Chondrocyte (in vitro differentiated cells): Measurements from ENCODE around the gene CARD19. TPM values are rescaled to one million over a fixed set of nuclear protein-coding genes. Genes with fewer than 3 reads are reported as not detected.

Source experiments
- DNase-seq: peaks from one replicate; pipeline ENCODE4 v3.0.0; 2021; ENCODE audit warnings: mixed read lengths, low spot score
- H3K27ac Mint-ChIP-seq: one replicate; pipeline ENCODE4 v1.8.0; 2021; ENCODE audit warnings: mild to moderate bottlenecking, moderate library complexity, mixed read lengths; ENCODE audit not compliant: unreplicated experiment
- H3K27me3 Mint-ChIP-seq: 2 replicates; pipeline ENCODE4 v1.8.0; 2021; ENCODE audit warnings: low read depth, mixed read lengths
- H3K36me3 Mint-ChIP-seq: 2 replicates; pipeline ENCODE4 v1.8.0; 2021; ENCODE audit warnings: low read depth, mixed read lengths
- H3K4me1 Mint-ChIP-seq: 2 replicates; pipeline ENCODE4 v1.8.0; 2021; ENCODE audit warnings: low read depth, mild to moderate bottlenecking, mixed read lengths
- H3K4me3 Mint-ChIP-seq: one replicate; pipeline ENCODE4 v1.8.0; 2021; ENCODE audit warnings: mild to moderate bottlenecking, moderate library complexity, mixed read lengths; ENCODE audit not compliant: unreplicated experiment
- H3K9me3 Mint-ChIP-seq: 2 replicates; pipeline ENCODE4 v1.8.0; 2021; ENCODE audit warnings: low read depth, mixed read lengths
- total RNA-seq: library from RNA; stranded (reverse); gene quantifications from 3 replicates; pipeline ENCODE4 v1.2.1, GENCODE V29; 2021
- TF ChIP-seq, protein P1 (sequence below): fragments of 200-600 bp; sonication (generic); IDR thresholded peaks from 2 replicates; pipeline ENCODE4 v1.5.0; 2021; ENCODE audit warnings: antibody characterized with exemption, mild to moderate bottlenecking, moderate library complexity

Gene CARD19
- total RNA-seq, 1 donor from 2014 or later, result 40.5 TPM

DNA sequence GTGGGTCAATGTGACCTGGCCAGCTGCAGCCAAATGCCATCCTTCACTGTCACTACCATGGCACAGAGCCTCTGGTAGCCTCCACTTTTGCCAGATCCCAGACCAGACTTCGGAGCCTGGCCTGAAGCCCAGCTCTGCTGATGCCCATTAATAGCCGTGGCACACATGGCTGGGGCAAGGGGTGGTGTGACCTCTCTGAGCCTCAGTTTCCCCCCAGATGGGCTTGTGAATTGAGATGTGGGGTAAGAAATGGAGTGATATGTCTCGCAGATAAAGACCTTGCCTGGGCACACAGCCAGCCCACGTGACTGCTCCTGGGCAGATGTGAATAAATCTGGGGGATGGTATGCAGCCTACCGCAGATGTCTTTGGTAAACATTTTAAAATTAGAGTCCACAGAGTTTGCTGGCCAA, 23.6 kb upstream of the CARD19 start:
- Mint-ChIP-seq H3K36me3 (no peaks in the 10 kb centered on the region), H3K27me3 (no peaks in the 10 kb centered on the region), H3K4me3 (no peak overlapping the region), H3K4me1 (peaks cover 3% of the 10 kb centered on the region), H3K27ac (no peak overlapping the region), H3K9me3 (peaks cover 7% of the 10 kb centered on the region)
- TF ChIP-seq, protein P1, sequence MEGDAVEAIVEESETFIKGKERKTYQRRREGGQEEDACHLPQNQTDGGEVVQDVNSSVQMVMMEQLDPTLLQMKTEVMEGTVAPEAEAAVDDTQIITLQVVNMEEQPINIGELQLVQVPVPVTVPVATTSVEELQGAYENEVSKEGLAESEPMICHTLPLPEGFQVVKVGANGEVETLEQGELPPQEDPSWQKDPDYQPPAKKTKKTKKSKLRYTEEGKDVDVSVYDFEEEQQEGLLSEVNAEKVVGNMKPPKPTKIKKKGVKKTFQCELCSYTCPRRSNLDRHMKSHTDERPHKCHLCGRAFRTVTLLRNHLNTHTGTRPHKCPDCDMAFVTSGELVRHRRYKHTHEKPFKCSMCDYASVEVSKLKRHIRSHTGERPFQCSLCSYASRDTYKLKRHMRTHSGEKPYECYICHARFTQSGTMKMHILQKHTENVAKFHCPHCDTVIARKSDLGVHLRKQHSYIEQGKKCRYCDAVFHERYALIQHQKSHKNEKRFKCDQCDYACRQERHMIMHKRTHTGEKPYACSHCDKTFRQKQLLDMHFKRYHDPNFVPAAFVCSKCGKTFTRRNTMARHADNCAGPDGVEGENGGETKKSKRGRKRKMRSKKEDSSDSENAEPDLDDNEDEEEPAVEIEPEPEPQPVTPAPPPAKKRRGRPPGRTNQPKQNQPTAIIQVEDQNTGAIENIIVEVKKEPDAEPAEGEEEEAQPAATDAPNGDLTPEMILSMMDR, result no peak
- no peak for DNase-seq

DNA sequence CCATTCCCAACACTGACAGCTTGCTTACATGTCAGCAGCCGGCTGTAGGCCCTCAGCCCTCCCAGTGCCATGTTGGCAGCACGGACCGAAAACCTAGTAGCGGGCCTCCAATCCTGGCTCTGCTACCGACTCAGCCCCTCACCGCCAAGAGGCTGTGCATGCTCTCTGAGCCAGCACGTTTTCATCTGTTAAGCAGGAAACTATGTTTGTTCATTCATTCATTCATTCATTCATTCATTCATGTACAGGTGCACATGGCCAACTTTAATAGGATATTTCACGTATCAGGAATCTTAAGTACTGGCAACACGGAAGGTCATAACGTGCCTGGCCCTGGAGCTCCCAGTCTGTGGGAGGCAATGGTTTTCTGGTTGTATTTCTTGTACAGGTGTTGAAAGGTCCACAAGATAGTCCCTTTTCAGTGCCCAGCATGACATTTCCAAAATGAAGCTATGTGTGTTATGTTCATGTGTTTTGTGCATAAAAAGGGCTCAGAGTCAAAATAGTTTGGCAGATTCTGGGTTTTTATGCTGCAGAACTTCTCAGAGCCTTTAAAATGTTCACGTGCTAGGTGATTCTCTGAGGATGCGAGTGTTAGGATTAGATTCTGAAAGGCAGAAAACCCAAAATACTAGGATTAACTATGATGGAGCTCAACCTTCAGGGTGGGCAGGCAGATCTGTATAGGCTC, 19.8 kb upstream of the CARD19 start:
- Mint-ChIP-seq H3K27me3 (no peaks in the 10 kb centered on the region), H3K9me3 (no peaks in the 10 kb centered on the region), H3K4me3 (no peak overlapping the region), H3K27ac (no peak overlapping the region), H3K36me3 (no peaks in the 10 kb centered on the region), H3K4me1 (peaks cover 3% of the 10 kb centered on the region)
- DNase-seq, result no peak
- TF ChIP-seq, protein P1, result no peak

DNA sequence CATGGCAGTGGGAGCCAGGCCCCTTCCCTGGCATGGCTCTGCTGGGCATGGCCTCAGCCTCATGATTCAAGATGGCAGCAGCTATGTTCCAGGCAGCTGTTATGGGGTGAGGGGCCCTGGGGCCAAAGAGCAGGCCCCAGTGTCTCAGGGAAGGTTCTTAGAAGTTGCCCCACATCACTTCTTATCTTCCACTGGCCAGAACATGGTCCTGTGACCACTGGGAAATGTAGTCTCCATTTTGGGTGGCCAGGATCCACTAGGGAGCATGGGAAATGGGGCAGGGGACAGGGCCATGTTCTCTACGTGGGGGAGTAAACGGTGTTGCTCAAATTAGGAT, 19.3 kb upstream of the CARD19 start:
- Mint-ChIP-seq H3K27me3 (no peaks in the 10 kb centered on the region), H3K4me1 (peaks cover 3% of the 10 kb centered on the region), H3K36me3 (no peaks in the 10 kb centered on the region), H3K4me3 (no peak overlapping the region), H3K9me3 (no peaks in the 10 kb centered on the region), H3K27ac (no peak overlapping the region)
- no peak for DNase-seq
- TF ChIP-seq, protein P1, result no peak

DNA sequence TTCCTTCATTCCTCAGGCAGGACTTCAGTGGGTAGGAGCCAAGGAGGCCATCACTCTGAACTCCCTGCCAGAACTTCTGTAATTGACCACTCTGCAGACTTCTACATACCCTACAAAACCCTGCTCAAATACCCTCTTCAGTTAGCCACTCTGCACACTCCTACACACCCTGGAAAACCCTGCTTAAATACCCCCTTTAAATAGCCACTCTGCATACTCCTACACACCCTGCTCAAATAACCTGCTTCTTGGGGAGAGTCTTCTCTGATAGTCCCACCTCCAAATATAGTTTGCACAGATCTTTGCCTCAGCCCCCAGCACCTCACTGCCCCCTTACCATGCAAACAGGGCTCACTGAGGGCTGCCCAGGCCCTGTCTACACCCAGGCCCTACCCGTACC, 18.6 kb upstream of the CARD19 start:
- Mint-ChIP-seq H3K27ac (no peak overlapping the region), H3K36me3 (no peaks in the 10 kb centered on the region), H3K4me3 (no peak overlapping the region), H3K9me3 (no peaks in the 10 kb centered on the region), H3K4me1 (peaks cover 3% of the 10 kb centered on the region), H3K27me3 (no peaks in the 10 kb centered on the region)
- TF ChIP-seq, protein P1, result no peak
- no peak for DNase-seq

DNA sequence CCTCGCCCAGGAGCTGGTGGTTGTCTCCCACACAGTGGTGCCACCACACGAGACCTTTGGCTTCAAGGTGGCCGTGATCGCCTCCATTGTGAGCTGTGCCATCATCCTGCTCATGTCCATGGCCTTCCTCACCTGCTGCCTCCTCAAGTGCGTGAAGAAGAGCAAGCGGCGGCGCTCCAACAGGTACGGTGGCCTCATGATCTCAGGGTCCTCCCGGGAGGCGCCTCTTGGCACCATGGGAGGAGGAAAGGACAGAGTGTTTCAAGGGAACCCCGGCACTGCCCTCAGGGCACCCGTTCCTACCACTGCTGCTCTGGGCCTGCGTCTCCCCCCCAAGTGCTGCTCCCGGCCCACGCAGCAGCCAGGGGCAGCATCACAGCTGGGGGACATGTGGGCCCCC, 18.2 kb upstream of the CARD19 start:
- Mint-ChIP-seq H3K4me3 (no peak overlapping the region), H3K4me1 (no peaks in the 10 kb centered on the region), H3K27me3 (no peaks in the 10 kb centered on the region), H3K9me3 (no peaks in the 10 kb centered on the region), H3K36me3 (no peaks in the 10 kb centered on the region), H3K27ac (no peak overlapping the region)
- peak; percentile 59 for DNase-seq
- TF ChIP-seq, protein P1, result no peak
